Hematopoietic multipotent progenitor cell (in vitro differentiated cells): ENCODE results near the gene GOLGA6L26. TPM values are rescaled to one million over a fixed set of nuclear protein-coding genes. Genes with fewer than 3 reads are reported as not detected.
A peak's percentile ranks its signal among the peaks of the same experiment; 100 is the strongest.
"Not testable (repeated sequence)": the region's sequence is repeated elsewhere in the genome, so short reads cannot be mapped to it uniquely, and the experiment has no call there.

Experiments
- DNase-seq, 3 donors: peaks; one replicate each; pipeline ENCODE4 v3.0.0-alpha.2; 2011 to 2015; ENCODE audit warnings: low read depth in 2 of 3, low spot score in 2 of 3
- total RNA-seq: library from RNA; depleted of rRNA; stranded (reverse); fragments of >200 nt; gene quantifications from one replicate; pipeline ENCODE4 v1.2.3, GENCODE V29; 2012

GOLGA6L26 gene, protein sequence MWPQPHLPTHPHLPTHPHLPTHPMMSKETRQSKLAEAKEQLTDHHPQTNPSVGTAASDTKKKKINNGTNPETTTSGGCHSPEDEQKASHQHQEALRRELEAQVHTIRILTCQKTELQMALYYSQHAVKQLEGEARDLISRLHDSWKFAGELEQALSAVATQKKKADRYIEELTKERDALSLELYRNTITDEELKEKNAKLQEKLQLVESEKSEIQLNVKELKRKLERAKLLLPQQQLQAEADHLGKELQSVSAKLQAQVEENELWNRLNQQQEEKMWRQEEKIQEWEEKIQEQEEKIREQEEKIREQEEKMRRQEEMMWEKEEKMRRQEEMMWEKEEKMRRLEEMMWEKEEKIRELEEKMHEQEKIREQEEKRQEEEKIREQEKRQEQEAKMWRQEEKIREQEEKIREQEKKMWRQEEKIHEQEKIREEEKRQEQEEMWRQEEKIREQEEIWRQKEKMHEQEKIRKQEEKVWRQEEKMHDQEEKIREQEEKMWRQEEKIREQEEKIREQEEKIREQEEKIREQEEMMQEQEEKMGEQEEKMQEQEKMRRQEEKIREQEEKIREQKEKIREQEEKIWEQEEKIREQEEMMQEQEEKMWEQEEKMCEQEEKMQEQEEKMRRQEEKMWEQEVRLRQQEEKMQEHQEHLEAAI
- total RNA-seq: not detected

DNA sequence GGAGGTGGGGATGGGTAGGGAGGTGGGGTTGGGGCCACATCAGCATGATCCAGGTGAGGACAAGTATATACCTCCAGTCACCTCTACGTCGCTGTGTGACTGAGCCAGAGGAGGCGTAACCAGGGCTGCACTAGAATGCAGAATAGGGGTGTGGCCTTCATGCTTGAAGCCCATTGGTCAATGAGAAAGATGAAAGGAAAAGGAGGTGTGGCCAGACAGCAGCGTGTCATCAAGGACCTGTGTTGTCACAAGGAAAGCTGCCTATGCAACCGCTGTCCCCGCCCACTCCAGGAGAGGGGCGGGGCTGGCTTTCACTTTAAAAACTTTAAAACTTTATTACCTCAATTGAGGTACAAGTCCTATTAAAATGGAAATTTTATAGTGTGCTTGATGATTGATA is at the start of gene GOLGA6L26:
Gene GOLGA6L26 (minus strand): TSS at position 101 of the 400 bp plus-strand sequence. CDS start 61 bp downstream, at position 40.
- not testable (repeated sequence) for DNase-seq

DNA sequence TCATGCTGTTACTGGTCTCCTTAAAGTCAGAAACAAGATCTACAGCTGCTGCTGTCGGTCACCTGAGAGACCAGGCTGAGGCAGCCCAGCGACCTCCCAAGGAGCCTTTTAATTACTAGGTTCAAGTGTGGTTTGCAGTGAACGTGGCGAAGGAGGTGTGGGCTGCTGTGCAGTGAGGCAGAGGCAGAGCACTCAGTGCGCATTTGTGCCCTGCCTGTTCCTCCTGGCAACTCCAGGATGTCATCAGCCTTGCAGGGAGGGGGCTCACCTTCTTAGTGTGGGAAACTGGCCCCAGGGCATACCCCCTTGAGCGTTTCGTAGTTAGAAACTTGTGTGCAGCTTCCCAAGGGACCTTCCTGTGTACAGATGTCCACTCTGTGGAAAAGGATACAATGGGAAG is 47.2 kb upstream of the GOLGA6L26 start:
- DNase-seq: not testable (repeated sequence)

DNA sequence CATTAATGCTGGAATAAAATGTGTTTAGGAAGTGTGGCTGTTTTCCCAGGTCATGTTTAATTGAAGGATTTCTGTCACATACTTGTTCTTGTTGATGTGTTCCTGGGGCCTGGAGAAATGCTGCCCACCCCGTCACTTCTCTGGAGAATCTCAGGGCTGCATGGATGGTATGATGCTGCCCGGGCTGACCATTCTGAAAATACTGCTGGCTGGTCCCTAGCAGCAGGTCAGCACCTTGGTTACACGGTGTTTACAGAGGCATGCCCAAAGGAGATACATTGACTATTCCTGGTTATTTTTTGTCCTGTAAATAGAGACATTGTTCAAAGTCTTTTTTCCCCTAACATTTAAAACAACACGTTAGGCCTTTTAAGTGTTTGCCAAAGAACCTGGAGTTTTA is 46.7 kb upstream of the GOLGA6L26 start:
- DNase-seq: not testable (repeated sequence)

DNA sequence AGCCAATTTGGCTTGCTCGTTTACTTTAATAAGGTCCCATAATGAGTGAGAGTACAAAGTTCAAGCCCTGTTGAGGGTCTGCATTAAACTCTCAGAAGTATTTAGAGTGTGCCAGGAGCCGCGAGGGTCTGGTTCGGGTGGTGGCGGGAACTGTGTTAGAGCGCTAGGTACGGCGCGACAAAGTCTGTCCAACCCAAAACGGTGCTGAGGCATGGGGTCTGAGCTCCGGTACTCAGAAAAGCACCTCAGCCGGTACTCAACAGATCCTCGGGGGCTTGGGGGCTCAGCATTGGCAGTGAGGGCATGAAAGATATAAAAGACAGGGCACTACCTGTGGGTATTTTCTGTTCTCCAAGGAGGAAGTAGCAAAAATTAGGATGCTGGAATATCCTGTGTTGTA is 45.0 kb upstream of the GOLGA6L26 start:
- not testable (repeated sequence) for DNase-seq

DNA sequence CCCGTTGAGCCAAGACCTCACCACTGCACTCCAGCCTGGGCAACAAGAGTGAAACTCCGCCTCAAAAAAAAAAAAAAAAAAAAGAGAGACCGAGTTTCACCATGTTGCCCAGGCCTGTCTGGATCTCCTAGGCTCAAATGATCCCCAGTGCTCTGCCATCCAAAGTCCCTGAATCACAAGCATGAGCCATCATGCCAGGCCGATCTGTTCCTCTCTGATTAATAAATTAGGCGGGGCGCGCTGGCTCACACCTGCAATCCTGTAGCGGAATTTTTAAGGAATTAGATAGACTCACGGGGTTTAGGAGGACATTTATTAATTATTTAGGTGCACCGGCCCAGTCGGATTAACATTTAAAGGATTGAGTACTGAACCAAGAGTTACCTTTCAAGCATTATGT is 40.2 kb upstream of the GOLGA6L26 start:
- not testable (repeated sequence) for DNase-seq

DNA sequence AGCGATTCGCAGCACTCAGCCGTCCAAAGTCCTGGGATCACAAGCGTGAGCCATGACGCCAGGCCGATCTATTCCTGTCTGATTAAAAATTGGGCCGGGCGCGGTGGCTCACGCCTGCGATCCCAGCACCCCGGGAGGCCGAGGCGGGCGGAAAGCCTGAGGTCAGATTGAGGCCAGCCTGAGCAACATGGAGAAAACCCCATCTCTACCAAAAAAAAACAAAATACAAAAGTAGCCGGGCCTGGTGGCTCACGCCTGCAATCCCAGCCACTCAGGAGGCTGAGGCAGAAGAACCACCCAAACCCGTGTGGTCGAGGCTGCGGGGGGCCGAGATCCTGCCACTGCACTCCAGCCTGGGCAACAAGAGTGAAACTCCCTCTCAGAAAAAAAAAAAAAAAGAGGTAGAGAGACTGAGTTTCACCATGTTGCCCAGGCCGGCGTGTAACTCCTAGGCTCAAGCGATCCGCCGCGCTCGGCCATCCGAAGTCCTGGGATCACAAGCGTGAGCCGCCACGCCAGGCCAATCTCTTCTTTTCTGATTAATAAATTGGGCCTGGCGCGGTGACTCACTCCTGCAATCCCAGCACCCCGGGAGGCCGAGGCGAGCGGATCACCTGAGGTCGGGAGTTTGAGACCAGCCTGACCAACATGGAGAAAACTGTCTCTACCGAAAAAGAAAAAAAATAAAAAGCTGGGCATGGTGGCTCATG is 39.0 kb upstream of the GOLGA6L26 start:
- not testable (repeated sequence) for DNase-seq

DNA sequence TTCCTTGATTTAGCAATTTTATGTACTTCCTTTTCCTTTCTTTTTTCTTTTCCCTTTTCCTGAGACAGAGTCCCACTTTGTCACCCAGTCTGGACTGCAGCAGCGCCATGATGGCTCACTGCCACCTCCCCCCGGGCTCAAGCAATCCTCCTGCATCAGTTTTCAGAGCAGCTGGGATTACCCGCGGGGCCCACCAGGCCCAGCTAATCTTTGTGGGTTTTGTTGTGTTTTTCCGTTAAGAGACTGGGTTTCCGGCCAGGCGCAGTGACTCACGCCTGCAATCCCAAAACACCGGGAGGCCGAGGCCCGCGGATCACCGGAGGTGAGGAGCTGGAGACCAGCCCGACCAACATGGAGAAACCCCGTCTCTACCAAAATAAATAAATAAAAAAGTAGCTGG is 38.3 kb upstream of the GOLGA6L26 start:
- DNase-seq: no peak

DNA sequence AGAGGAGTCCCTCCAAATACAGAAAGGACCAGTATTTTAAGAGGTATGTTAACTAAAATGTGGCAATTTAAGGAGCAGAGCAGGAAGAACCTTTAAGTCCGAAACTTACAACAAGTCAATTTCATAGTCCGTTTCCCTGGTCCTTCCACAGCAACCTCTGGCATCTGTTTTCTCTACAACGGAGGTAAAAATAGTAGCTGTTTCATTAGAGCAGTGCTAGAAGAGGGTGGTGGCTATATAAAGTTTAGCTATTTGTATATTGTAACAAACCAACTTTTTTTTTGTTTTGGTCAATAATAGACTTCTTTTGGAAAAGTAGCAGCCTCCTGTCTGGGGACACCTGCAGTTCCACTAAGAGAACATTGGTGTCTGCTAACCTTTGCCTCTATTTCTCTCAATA is 37.9 kb upstream of the GOLGA6L26 start:
- DNase-seq: not testable (repeated sequence)

DNA sequence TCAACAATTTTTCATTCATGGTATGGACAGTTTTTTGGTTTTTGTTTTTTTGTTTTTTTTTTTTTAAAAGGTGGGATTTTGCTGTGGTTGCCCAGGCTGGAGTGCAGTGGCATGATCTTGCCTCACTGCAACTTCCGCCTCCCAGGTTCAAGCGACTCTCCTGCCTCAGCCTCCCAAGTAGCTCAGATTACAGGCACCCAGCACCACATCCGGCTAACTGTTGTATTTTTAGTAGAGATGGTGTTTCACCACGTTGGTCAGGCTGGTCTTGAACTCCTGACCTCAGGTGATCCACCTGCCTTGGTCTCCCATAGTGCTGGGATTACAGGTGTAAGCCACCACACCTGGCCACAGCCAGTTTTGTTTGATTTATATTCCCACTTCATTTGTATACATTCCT is 37.1 kb upstream of the GOLGA6L26 start:
- DNase-seq: not testable (repeated sequence)

DNA sequence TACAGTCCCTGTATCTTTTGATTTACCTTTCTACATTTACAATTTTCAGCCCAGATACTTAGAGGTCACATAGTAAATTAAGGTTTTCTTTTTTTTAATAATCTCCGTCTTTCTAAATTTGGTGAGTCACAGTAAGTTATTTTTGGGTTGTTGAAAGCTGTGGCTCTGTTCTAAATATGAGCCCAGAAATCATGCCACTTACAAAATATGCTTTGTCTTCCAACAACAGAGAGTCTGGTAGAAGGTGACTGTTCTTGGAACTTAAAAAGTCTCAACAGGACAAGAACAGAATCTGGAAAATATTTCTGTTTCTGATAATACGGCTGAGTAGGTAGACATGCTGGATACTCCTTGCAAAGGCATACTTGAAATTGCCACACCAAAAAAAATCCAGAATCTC is 36.6 kb upstream of the GOLGA6L26 start:
- no peak for DNase-seq

DNA sequence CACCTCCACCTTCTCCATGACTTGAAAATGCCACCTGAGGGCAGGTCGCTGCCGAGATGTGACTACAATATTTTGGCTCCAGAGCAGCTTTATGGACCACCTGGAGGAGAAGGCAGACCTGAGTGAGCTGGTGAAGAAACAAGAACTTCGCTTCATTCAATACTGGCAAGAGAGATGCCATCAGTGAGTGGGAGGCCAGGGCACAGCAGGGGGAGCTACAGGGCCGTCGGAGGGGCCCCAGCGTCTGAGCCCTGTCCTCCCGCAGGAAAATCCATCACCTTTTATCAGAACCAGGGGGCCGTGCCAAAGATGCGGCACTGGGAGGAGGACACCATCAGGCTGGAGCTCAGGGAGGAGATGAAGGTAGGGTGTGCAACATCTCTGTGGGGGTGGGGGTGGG is 30.3 kb upstream of the GOLGA6L26 start:
- DNase-seq: not testable (repeated sequence)

DNA sequence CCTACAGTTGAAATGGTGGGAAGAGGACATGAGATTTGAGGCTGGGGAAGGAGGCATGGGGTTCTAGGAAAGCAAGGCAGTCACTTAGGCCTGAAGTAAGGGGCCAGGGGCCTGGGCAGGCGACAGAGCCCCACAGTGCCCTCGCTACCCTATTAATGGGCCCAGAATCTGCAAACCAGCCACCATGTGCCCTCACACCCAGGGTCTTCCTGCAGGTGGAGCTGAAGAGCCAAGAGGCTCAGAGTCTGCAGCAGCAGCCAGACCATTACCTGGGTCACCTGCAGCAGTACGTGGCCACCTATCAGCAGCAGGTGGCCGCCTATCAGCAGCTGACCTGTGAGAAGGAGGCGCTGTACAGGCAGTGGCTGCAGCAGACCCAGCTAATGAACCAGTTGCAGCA is 28.6 kb upstream of the GOLGA6L26 start:
- DNase-seq: not testable (repeated sequence)

DNA sequence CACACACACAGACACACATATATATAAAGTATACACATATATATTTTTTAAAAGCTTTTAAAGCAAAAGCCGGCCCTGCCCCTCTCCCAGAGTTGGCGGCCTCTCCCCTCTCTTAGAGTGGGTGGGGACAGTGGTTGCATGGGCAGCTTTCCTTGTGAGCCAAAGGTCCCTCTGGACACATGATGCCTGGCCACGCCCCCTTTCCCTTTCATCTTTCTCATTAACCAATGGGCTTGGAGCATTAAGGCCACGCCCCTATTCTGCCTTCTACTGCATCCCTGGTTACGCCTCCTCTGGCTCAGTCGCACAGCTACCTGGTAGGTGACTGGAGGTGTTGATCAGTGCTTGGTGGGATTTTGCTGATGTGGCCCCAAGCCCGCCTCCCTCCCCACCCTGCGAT is 20.5 kb upstream of the GOLGA6L26 start, which contains the start of gene GOLGA8S:
Gene GOLGA8S (plus strand): TSS at position 301 of the 400 bp plus-strand sequence. CDS start 62 bp downstream, at position 363.
- DNase-seq: not testable (repeated sequence)

DNA sequence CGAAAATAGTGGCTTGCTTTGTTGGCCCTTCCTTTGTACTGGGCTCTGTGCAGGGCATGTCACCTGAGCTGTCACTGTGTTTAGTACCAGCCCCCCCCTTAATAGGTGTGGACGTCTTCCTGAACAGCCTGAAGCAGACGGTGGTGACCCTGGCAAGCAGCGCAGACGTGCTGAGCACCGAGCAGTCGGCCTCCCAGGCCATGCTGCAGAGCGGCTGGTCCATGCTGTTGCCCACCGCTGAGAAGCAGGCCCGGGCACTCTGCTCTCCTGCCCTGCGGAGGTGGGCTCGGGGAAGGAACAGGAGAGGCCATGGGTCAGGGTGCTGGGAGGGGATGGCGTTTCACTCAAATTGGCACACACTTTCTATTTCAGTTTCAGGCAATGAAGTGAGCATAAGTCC is 22.8 kb downstream of the GOLGA6L26 start:
- not testable (repeated sequence) for DNase-seq

DNA sequence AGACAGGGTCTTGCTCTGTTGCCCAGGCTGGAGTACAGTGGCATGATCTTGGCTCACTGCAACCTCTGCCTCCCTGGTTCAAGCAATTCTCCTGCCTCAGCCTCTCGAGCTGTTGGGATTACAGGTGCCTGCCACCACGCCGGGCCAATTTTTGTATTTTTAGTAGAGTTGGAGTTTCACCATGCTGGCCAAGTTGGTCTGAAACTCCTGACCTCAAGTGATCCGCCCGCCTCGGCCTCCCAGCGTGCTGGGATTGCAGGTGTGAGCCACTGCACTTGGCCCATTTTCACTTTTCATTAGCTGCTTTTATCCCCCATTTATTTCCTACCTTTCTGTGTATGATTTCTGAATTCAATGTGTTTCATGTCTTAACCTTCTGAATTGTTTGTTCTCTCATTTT is 28.1 kb downstream of the GOLGA6L26 start:
- DNase-seq: not testable (repeated sequence)

DNA sequence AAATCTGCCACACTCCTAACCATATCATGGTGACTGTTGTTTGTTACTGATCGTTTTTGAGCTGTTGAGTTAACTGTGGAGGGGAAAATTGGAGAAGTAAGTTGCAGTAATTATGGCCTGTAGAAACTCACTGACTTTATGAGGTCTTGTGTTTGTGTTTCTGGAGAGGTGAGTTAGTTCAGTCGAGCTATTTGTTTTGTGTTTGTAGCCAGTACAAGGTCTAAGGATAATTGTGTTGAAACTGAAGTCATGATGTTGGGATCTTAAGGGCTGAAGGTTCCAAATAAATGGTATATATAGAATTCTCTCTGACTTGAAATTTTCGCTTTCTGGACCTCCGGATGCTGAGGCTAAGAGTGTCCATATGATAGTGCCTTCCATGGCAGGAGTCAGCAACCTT is 29.2 kb downstream of the GOLGA6L26 start:
- DNase-seq: not testable (repeated sequence)

DNA sequence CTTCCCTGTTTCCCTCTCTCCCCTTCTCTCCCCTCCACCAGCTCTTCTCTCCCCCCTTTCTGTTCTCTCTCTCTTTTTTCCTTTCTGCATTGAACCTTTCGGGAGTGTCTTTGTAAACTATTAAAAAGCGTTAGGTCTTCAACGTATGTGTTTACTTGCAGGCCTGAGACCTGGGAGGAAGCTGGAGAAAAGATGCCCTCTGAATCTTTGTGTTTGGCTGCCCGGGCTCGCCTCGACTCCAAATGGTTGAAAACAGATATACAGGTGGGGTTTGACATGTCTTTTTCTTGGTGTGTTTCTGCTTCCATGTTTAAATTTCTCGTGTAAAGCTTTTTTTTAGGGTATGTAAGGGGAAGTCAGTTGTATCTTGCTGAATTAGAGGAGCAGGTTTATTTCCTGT is 29.7 kb downstream of the GOLGA6L26 start:
- DNase-seq: peak in 1 of 3 donors; percentile 3

DNA sequence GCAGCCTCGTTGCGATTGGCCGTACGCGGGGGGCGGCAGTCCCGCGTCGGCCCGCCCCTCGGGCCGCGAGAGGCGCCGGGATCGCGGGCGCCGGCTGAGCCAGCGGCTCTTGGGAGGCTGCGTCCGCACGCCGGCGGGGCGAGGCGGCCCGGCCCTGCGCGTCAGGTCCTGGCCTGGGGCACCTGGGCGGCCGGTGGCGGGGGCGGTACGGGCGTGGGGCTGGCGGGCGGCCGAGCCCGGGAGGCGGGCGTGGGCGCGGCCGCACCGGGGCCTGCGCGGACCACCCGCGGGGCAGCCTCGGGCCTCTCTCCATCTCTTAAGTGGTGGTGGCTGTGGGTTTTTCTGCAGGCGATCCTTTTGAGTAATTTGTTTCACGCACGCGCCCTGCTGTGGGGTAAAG is 30.3 kb downstream of the GOLGA6L26 start:
- peak in 2 of 3 donors; percentile 20 to 29 for DNase-seq

DNA sequence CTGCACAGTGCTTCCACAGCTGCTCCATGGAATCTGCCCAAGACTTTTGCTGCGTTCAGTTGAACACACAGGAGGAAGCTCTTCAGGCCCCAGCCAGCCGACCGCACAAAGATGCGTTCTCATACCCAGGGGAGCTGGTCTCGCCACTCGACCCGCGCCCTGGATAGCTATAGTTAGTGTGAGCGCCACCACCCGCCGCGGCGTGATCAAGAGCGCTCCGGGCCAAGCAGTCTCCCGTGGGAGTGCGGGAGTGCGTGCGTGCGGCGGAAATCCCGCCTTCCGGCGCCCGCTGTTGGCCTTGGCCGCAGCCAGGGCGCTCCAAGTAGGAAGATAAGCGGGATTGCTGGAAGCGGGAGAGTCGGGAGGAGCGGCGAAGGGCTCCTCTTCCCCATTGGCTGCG is 30.8 kb downstream of the GOLGA6L26 start:
- not testable (repeated sequence) for DNase-seq
